A549 treated with AZD9567 at 1 μM for 4 hours (cell line): ENCODE measurements around the gene MAP6D1. TPM values are rescaled to one million over a fixed set of nuclear protein-coding genes. Genes with fewer than 3 reads are reported as not detected.

Source experiments
- total RNA-seq: library from RNA; stranded (reverse); fragments of 200-300 nt; extraction: Qiagen RNA extraction; gene quantifications from 5 replicates; pipeline ENCODE4 v1.2.3, GENCODE V29; 2022; ENCODE audit not compliant: insufficient read depth

Gene MAP6D1
- 7.2 to 11.2 TPM (median 8.0 TPM) in 5 replicates for total RNA-seq

DNA sequence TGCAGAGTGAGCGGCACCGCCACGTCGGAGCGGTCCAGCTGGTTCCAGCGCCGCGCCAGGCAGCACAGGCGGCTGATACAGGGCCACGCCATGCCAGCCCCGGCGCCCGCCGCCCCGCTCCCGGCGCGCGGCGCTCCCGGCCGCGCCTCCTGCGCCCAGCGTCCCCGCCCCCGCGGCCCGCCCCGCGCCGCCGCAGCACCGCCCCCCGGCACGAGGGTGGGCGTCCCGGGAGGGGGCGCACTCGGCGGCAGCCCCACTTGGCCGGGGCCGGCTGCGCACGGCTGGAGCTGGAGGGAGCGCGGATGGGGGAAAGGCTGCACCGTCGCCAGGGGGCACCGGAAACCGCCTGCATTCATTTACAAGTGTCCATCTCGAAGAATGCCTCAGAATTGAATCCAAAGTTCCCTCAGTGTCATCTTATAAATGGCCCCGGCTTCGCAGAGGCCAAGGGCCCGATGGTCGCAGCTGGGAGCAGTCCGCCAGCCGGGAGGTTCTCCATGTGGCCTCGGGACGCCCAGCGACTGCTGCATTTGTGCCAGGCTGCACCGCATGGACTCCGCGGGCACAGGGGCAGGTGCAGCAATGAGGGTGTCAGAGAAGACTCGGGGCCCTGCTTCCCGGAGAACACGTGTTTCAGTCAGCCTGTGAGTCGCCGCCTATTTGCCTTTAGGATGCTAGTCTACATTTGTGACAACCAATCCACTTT is at the start of gene MAP6D1:
Gene MAP6D1 (minus strand): TSS at position 122 of the 706 bp plus-strand sequence. CDS start 30 bp downstream, at position 92.

Other genes starting within 250 kb of the MAP6D1 start
- gene KLHL24, start 190.0 kb downstream of the MAP6D1 start, total RNA-seq: 5.1 to 8.8 TPM (median 6.5 TPM) in 5 replicates
- 10.5 to 14.0 TPM (median 12.0 TPM) in 5 replicates for gene YEATS2, start 127.8 kb downstream of the MAP6D1 start, total RNA-seq
- 59.0 to 71.3 TPM (median 66.5 TPM) in 5 replicates for gene PARL, start 59.3 kb upstream of the MAP6D1 start, total RNA-seq
- gene ABCC5, start 192.3 kb upstream of the MAP6D1 start, total RNA-seq: 9.1 to 17.1 TPM (median 15.7 TPM) in 5 replicates
- gene HTR3D, start 206.2 kb upstream of the MAP6D1 start, total RNA-seq: not detected in 5 replicates
- not detected in 5 replicates for gene HTR3C, start 227.5 kb upstream of the MAP6D1 start, total RNA-seq